ENCODE data around the gene GPX4. TPM values are rescaled to one million over a fixed set of nuclear protein-coding genes. Genes with fewer than 3 reads are reported as not detected.

The GPX4 gene
- total RNA-seq, 6 donors from 2014 or later: 370 to 717 (median 484) TPM

DNA sequence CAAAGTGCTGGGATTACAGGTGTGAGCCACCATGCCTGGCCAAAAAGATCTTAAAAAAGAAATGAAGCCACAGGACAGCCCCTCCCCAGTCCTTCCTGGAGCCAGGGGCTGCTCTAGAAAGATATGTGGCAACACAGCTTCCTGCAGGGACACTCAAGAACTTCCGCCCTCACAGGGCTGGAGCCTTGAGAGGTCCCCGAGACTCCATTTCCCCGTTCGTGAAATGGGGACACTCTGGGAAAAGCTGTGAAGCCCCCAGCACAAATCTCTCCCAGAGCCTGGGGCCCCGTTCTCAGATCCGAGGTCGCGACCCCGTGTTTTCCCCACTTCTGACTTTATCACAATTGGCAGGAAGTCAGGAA lies 2.5 kb upstream of the GPX4 start:
- DNase-seq: peak in 1 of 2 donors; percentile 90

DNA sequence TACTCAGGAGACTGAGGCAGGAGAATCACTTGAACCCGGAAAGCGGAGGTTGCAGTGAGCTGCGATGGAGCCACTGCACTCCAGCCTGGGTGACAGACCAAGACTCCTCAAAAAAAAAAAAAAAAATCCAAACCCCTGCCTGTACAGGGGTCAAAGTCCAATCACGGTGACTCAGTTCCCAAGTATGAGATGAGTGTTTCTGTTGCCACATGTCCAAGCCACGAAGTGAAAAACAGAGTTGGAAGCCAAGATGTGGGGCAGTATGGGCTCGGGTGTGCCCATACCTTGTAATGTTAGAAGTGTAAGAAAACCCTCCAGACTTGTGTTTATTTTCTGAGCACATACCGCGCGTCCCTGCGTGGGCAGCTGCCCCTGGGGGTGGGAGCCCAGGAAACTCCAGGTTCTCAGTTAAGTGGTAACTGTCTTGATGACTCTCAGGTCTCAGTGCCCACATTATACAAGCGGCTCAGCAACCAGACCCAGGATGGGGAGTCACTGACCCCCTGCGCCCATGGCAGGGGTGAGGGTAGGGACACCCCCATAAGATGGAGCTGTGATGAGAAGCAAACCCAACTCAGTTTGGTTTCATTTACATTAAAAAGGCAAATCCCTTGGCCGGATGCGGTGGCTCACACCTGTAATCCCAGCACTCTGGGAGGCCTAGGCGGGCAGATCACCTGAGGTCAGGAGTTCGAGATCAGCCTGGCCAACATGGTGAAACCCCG lies 1.2 kb upstream of the GPX4 start:
- peaks cover 70 to 87% (median 84%) of the 10 kb centered on the region in 4 donors for H3K4me1 ChIP-seq
- peak; percentile 67 to 85 for TF ChIP-seq POLR2AphosphoS5 (IDR thresholded peaks at IDR 0.05)
- TF ChIP-seq POLR2A (IDR thresholded peaks at IDR 0.05): peak in 1 of 4 donors; percentile 12
- TF ChIP-seq, protein P1, sequence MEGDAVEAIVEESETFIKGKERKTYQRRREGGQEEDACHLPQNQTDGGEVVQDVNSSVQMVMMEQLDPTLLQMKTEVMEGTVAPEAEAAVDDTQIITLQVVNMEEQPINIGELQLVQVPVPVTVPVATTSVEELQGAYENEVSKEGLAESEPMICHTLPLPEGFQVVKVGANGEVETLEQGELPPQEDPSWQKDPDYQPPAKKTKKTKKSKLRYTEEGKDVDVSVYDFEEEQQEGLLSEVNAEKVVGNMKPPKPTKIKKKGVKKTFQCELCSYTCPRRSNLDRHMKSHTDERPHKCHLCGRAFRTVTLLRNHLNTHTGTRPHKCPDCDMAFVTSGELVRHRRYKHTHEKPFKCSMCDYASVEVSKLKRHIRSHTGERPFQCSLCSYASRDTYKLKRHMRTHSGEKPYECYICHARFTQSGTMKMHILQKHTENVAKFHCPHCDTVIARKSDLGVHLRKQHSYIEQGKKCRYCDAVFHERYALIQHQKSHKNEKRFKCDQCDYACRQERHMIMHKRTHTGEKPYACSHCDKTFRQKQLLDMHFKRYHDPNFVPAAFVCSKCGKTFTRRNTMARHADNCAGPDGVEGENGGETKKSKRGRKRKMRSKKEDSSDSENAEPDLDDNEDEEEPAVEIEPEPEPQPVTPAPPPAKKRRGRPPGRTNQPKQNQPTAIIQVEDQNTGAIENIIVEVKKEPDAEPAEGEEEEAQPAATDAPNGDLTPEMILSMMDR (IDR thresholded peaks at IDR 0.05): no peak
- peak in 3 of 4 donors; percentile 30 to 89 (median 46) for TF ChIP-seq EP300 (IDR thresholded peaks at IDR 0.05)

More for the DNA sequence above, 2.5 kb upstream of the GPX4 start:
- Histone ChIP-seq H3K4me1 (peaks cover 70 to 80% (median 75%) of the 10 kb centered on the region in 4 donors), H3K27ac (peak overlapping the region; percentile 94 to 97 (median 95)), H3K4me3 (peak overlapping the region in 3 of 4 donors; percentile 6 to 27 (median 13)), H3K36me3 (peaks cover 0 to 8% (median 7%) of the 10 kb centered on the region in 4 donors), H3K9me3 (no peaks in the 10 kb centered on the region), H3K27me3 (no peaks in the 10 kb centered on the region)
- WGBS, 2 donors: 0 to 10% methylated on average over 2 to 9 of the region's 9 CpGs
- ATAC-seq (ENCODE audit: low FRiP score in 2 of 2): no peak
- TF ChIP-seq, protein P1 (IDR thresholded peaks at IDR 0.05): no peak
- TF ChIP-seq POLR2A (IDR thresholded peaks at IDR 0.05) (peak in 1 of 4 donors; percentile 29), EP300 (IDR thresholded peaks at IDR 0.05) (peak in 2 of 4 donors; percentile 18 to 81), POLR2AphosphoS5 (IDR thresholded peaks at IDR 0.05) (peak; percentile 4 to 36)

DNA sequence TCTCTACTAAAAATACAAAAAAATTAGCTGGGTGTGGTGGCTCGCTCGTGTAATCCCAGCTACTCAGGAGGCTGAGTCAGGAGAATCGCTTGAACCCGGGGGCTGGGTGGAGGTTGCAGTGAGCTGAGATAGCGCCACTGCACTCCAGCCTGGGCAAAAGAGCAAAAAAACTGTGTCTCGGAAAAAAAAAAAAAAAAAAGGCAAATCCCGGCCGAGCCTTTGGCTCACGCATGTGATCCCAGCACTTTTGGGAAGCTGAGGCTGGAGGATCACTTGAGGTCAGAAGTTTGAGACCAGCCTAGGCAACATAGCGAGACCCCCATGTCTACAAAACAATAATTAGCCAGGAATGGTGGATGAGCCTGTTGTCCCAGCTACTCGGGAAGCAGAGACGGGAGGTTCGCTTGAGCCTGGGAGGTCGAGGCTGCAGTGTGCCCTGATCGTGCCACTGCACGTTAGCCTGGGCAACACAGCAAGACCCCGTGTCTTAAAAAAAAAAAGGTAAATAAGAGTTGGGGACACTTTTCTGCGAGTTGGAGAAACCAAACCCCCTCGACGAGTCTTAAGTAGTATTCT lies 574 bp upstream of the GPX4 start:
- peak overlapping the region in 3 of 4 donors; percentile 79 to 96 (median 93) for H3K4me3 ChIP-seq

More for the DNA sequence above, 1.2 kb upstream of the GPX4 start:
- H3K27me3 ChIP-seq: no peaks in the 10 kb centered on the region
- DNase-seq: peak; percentile 82 to 84
- H3K9me3 ChIP-seq: no peaks in the 10 kb centered on the region
- H3K36me3 ChIP-seq: peaks cover 9 to 21% (median 20%) of the 10 kb centered on the region in 4 donors
- WGBS, 2 donors: 45 to 47% methylated on average over 17 of the region's 17 CpGs
- peak; percentile 27 to 47 for ATAC-seq (ENCODE audit: low FRiP score in 2 of 2)
- H3K4me3 ChIP-seq: peak overlapping the region in 1 of 4 donors; percentile 27
- H3K27ac ChIP-seq: peak overlapping the region; percentile 94 to 97 (median 95)

DNA sequence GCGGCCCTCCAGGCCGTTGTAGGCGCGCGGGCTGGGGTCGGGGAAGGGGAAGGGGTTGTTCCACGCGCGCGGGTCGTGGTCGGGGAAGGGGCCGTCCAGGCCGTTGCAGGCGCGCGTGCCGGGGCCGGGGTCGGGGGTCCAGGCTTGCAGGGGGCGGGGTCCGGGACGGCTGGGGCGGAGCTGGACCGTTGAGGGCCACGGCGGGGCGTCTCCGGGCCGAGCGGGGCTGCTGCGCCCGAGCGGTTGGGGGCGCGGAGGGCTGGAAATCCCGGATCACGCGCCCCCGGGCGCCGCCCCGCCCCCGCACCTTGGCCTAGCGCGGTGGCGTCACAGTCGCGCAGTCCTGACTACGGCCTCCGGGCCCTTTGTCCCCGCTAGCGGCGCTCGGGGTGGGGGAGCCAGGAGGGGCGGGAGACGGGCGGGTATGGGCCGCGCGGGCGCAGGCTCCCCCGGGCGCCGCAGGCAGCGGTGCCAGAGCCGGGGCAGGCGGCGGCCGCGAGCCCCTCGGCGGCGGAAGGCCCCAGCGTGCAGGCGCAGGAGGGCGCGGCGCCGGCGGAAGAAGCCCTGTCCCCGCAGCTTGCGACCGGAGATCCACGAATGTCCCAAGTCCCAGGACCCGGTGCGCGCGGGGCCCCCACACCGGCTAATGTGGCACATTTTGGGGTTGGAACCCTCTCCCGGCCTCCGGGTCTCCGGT lies 665 bp downstream of the GPX4 start:
- Histone ChIP-seq H3K4me3 (peak overlapping the region; percentile 77 to 96 (median 86)), H3K27ac (peak overlapping the region; percentile 96 to 100 (median 97)), H3K9me3 (no peaks in the 10 kb centered on the region), H3K36me3 (peaks cover 18 to 39% (median 38%) of the 10 kb centered on the region in 4 donors), H3K27me3 (no peaks in the 10 kb centered on the region), H3K4me1 (peaks cover 53 to 72% (median 65%) of the 10 kb centered on the region in 4 donors)
- DNase-seq (peak; percentile 85 to 96), ATAC-seq (ENCODE audit: low FRiP score in 2 of 2) (peak; percentile 9 to 60)
- peak in 1 of 4 donors; percentile 18 for TF ChIP-seq EP300 (IDR thresholded peaks at IDR 0.05)
- TF ChIP-seq, protein P1 (IDR thresholded peaks at IDR 0.05): peak in 3 of 6 experiments; percentile 11 to 27 (median 17)
- TF ChIP-seq POLR2A (IDR thresholded peaks at IDR 0.05): no peak
- peak in 1 of 2 donors; percentile 3 for TF ChIP-seq POLR2AphosphoS5 (IDR thresholded peaks at IDR 0.05)
- WGBS, 2 donors: 0% methylated on average over 48 of the region's 93 CpGs; no CpG with 5 or more reads in 1 of the 2 donors

More for the DNA sequence above, 574 bp upstream of the GPX4 start:
- WGBS, 2 donors: 36 to 39% methylated on average over 20 of the region's 20 CpGs
- no peak for ATAC-seq (ENCODE audit: low FRiP score in 2 of 2)
- DNase-seq: no peak
- no peaks in the 10 kb centered on the region for H3K9me3 ChIP-seq
- H3K27ac ChIP-seq: peak overlapping the region; percentile 94 to 97 (median 95)
- H3K27me3 ChIP-seq: no peaks in the 10 kb centered on the region
- H3K4me1 ChIP-seq: peaks cover 64 to 85% (median 77%) of the 10 kb centered on the region in 4 donors
- TF ChIP-seq, protein P1 (IDR thresholded peaks at IDR 0.05): no peak
- TF ChIP-seq POLR2A (IDR thresholded peaks at IDR 0.05) (no peak), POLR2AphosphoS5 (IDR thresholded peaks at IDR 0.05) (no peak), EP300 (IDR thresholded peaks at IDR 0.05) (no peak)
- peaks cover 9 to 26% (median 26%) of the 10 kb centered on the region in 4 donors for H3K36me3 ChIP-seq
